CD14-positive monocyte (primary cell): ENCODE results near the gene HS1BP3. TPM values are rescaled to one million over a fixed set of nuclear protein-coding genes. Genes with fewer than 3 reads are reported as not detected.

ENCODE experiments used
- DNase-seq, 3 donors: peaks; one replicate each; pipeline ENCODE4 v3.0.0-alpha.2; 2011 to 2022
- H2AFZ ChIP-seq: 2 replicates; pipeline ENCODE4 v1.6.0; 2012; ENCODE audit warnings: mild to moderate bottlenecking, low read depth, low read length, inconsistent platforms; ENCODE audit not compliant: insufficient read depth, poor library complexity, severe bottlenecking
- H3K27ac ChIP-seq, 2 donors: 1 replicate in 1 of 2; 2 replicates in 1 of 2; pipeline ENCODE4 v1.5.1; 2012 to 2013; ENCODE audit warnings: low read length in 2 of 2, control low read depth in 1 of 2, inconsistent platforms in 1 of 2, low read depth in 1 of 2, mild to moderate bottlenecking in 1 of 2
- H3K27me3 ChIP-seq, 2 donors: one replicate each; pipeline versions ENCODE4 v1.6.0 to v1.6.1; 2011 to 2013; ENCODE audit warnings: low read length in 2 of 2; ENCODE audit not compliant: control insufficient read depth in 2 of 2, insufficient read depth in 2 of 2
- H3K36me3 ChIP-seq, 2 donors: replicated peaks in 1 of 2; 1 replicate in 1 of 2; 2 replicates in 1 of 2; pipeline versions ENCODE4 v1.5.1 to v1.6.1; 2012 to 2013; ENCODE audit warnings: low read length in 2 of 2, control low read depth in 1 of 2, inconsistent platforms in 1 of 2, mild to moderate bottlenecking in 1 of 2; ENCODE audit not compliant: insufficient read depth in 2 of 2, control insufficient read depth in 1 of 2
- H3K4me1 ChIP-seq, 2 donors: 1 replicate in 1 of 2; 2 replicates in 1 of 2; pipeline versions ENCODE4 v1.5.1 to v1.6.1; 2012 to 2013; ENCODE audit warnings: low read length in 2 of 2, control low read depth in 1 of 2, inconsistent platforms in 1 of 2, mild to moderate bottlenecking in 1 of 2, moderate library complexity in 1 of 2; ENCODE audit not compliant: insufficient read depth in 2 of 2, control insufficient read depth in 1 of 2
- H3K4me2 ChIP-seq: replicated peaks from 2 replicates; pipeline ENCODE3; 2012; ENCODE audit warnings: low read length, moderate library complexity, mild to moderate bottlenecking; ENCODE audit not compliant: poor library complexity, severe bottlenecking; ENCODE audit errors: extremely low read depth
- H3K4me3 ChIP-seq, 3 experiments: fragments of 200-600 bp in 1 of 3; sonication (generic) in 1 of 3; replicated peaks in 1 of 3; 1 replicate in 2 of 3; 2 replicates in 1 of 3; pipeline ENCODE4 v1.5.1; 2011 to 2013; ENCODE audit warnings: low read length in 3 of 3, mild to moderate bottlenecking in 3 of 3, control low read depth in 2 of 3, low read depth in 2 of 3, inconsistent platforms in 1 of 3, moderate library complexity in 1 of 3
- H3K79me2 ChIP-seq: 2 replicates; pipeline ENCODE4 v1.6.0; 2012; ENCODE audit warnings: mild to moderate bottlenecking, control low read depth, inconsistent platforms, low read length, moderate library complexity; ENCODE audit not compliant: insufficient read depth
- H3K9ac ChIP-seq: 2 replicates; pipeline ENCODE4 v1.6.0; 2017; ENCODE audit warnings: low read length, mild to moderate bottlenecking; ENCODE audit not compliant: insufficient read depth, poor library complexity, severe bottlenecking
- H3K9me3 ChIP-seq, 2 donors: replicated peaks in 1 of 2; 1 replicate in 1 of 2; 2 replicates in 1 of 2; pipeline versions ENCODE4 v1.5.1 to v1.6.1; 2012 to 2013; ENCODE audit warnings: low read length in 2 of 2, control low read depth in 1 of 2; ENCODE audit not compliant: control insufficient read depth in 1 of 2, insufficient read depth in 1 of 2
- H4K20me1 ChIP-seq: 2 replicates; pipeline ENCODE4 v1.6.0; 2012; ENCODE audit warnings: mild to moderate bottlenecking, low read length, control low read depth, moderate library complexity; ENCODE audit not compliant: insufficient read depth
- H3K27ac Mint-ChIP-seq, 7 donors: one replicate each; pipeline ENCODE4 v1.8.0; 2020; ENCODE audit warnings: mild to moderate bottlenecking in 7 of 7, mixed read lengths in 7 of 7, moderate library complexity in 6 of 7, inconsistent platforms in 2 of 7
- H3K27me3 Mint-ChIP-seq, 3 donors: one replicate each; pipeline ENCODE4 v1.8.0; 2021 to 2022; ENCODE audit warnings: low read depth in 3 of 3, mild to moderate bottlenecking in 3 of 3, mixed read lengths in 3 of 3, moderate library complexity in 3 of 3, inconsistent platforms in 1 of 3
- H3K36me3 Mint-ChIP-seq, 2 donors: one replicate each; pipeline ENCODE4 v1.8.0; 2020; ENCODE audit warnings: mixed read lengths in 2 of 2, inconsistent platforms in 1 of 2, mild to moderate bottlenecking in 1 of 2
- H3K4me1 Mint-ChIP-seq: one replicate; pipeline ENCODE4 v1.8.0; 2020; ENCODE audit warnings: mild to moderate bottlenecking, mixed read lengths
- H3K4me3 Mint-ChIP-seq, 2 donors: one replicate each; pipeline ENCODE4 v1.8.0; 2020; ENCODE audit warnings: mild to moderate bottlenecking in 2 of 2, mixed read lengths in 2 of 2, moderate library complexity in 1 of 2
- H3K9me3 Mint-ChIP-seq, 7 donors: one replicate each; pipeline ENCODE4 v1.8.0; 2020 to 2022; ENCODE audit warnings: mixed read lengths in 7 of 7, mild to moderate bottlenecking in 6 of 7, moderate library complexity in 6 of 7, inconsistent platforms in 2 of 7
- CTCF ChIP-seq: fragments of 200-600 bp; IDR thresholded peaks from one replicate; pipeline ENCODE4 v1.8.0; 2022; ENCODE audit warnings: antibody characterized with exemption, mild to moderate bottlenecking
- WGBS: methylation state at CpG from one replicate; pipeline ENCODE4 v1.1.5; 2013; ENCODE audit warnings: missing lambda C conversion rate; ENCODE audit not compliant: insufficient coverage; 5-methylcytosine and 5-hydroxymethylcytosine counted together
- intact Hi-C, 2 donors: fragments of 100-400 bp; cut with micrococcal nuclease; formaldehyde crosslinking; loops; one replicate each; pipeline versions ENCODE4 v1.15.0 to v1.15.1; 2023
- polyA plus RNA-seq, 3 donors: library from polyadenylated mRNA; depleted of rRNA in 1 of 3; unstranded in 2 of 3; stranded (reverse) in 1 of 3; fragments of 300-500 nt in 2 of 3; fragments of >200 nt in 1 of 3; fragmentation: Illumina TruSeq in 2 of 3; gene quantifications; 1 replicate in 2 of 3; 2 replicates in 1 of 3; pipeline ENCODE4 v1.2.3, GENCODE V29; 2012 to 2021

The HS1BP3 gene
- polyA plus RNA-seq, 3 donors, result 45.1 to 48.9 (median 45.4) TPM

GRCh38 chr2:20634507-20635112 lies 16.3 kb downstream of the HS1BP3 start:
- no peak overlapping the region for H3K27ac Mint-ChIP-seq

GRCh38 chr2:20633794-20634506 lies 16.9 kb downstream of the HS1BP3 start:
- H3K4me3 ChIP-seq, result no peak overlapping the region
- no peaks in the 10 kb centered on the region for H3K27me3 Mint-ChIP-seq
- H4K20me1 ChIP-seq, result peaks cover 61% of the 10 kb centered on the region
- no peak for TF ChIP-seq CTCF
- H2AFZ ChIP-seq, result no peak overlapping the region
- H3K9me3 Mint-ChIP-seq, result no peaks in the 10 kb centered on the region
- 85% methylated on average over 16 of the region's 18 CpGs for WGBS
- H3K36me3 Mint-ChIP-seq, result peaks cover 70 to 90% of the 10 kb centered on the region in 2 donors
- DNase-seq, result no peak
- H3K4me3 Mint-ChIP-seq, result no peak overlapping the region
- no peaks in the 10 kb centered on the region for H3K4me1 ChIP-seq
- H3K4me2 ChIP-seq, result no peak overlapping the region
- intact Hi-C loops, result no loop called here
- peaks cover 84 to 100% of the 10 kb centered on the region in 2 donors for H3K36me3 ChIP-seq
- peak overlapping the region in 1 of 7 donors; percentile 68 for H3K27ac Mint-ChIP-seq
- H3K4me1 Mint-ChIP-seq, result no peaks in the 10 kb centered on the region
- no peak overlapping the region for H3K27ac ChIP-seq
- no peaks in the 10 kb centered on the region for H3K79me2 ChIP-seq
- H3K9me3 ChIP-seq, result no peaks in the 10 kb centered on the region
- no peaks in the 10 kb centered on the region for H3K27me3 ChIP-seq
- H3K9ac ChIP-seq, result no peak overlapping the region

More at GRCh38 chr2:20634507-20635112, 16.3 kb downstream of the HS1BP3 start:
- intact Hi-C loops, result loop anchor here in 1 of 2 donors (5.0 kb wide), 1 partner anchor 237 kb away; no protein-coding TSS in a partner anchor
- H3K4me3 ChIP-seq, result no peak overlapping the region
- H3K9ac ChIP-seq, result no peak overlapping the region
- no peak overlapping the region for H3K27ac ChIP-seq
- H2AFZ ChIP-seq, result no peak overlapping the region
- H3K4me2 ChIP-seq, result no peak overlapping the region
- H3K79me2 ChIP-seq, result no peaks in the 10 kb centered on the region
- no peaks in the 10 kb centered on the region for H3K9me3 Mint-ChIP-seq
- H3K9me3 ChIP-seq, result no peaks in the 10 kb centered on the region
- H3K27me3 Mint-ChIP-seq, result no peaks in the 10 kb centered on the region
- no peaks in the 10 kb centered on the region for H3K27me3 ChIP-seq
- H3K36me3 Mint-ChIP-seq, result peaks cover 70 to 88% of the 10 kb centered on the region in 2 donors
- no peak for TF ChIP-seq CTCF
- no peak overlapping the region for H3K4me3 Mint-ChIP-seq
- 98% methylated on average over 6 of the region's 9 CpGs for WGBS
- H3K4me1 ChIP-seq, result no peaks in the 10 kb centered on the region
- peaks cover 59% of the 10 kb centered on the region for H4K20me1 ChIP-seq
- H3K36me3 ChIP-seq, result peaks cover 84 to 100% of the 10 kb centered on the region in 2 donors
- no peak for DNase-seq
- no peaks in the 10 kb centered on the region for H3K4me1 Mint-ChIP-seq
